CD4-positive, alpha-beta T cell treated with Interleukin-15 for 4 hours (primary cell): Measurements from ENCODE around the gene RNU1-4.
"Not testable (repeated sequence)": the region's sequence is repeated elsewhere in the genome, so short reads cannot be mapped to it uniquely, and the experiment has no call there.

Experiments used
- DNase-seq: peaks from one replicate; pipeline ENCODE4 v3.0.0-alpha.2; 2020; ENCODE audit warnings: low spot score

The RNU1-4 gene

DNA sequence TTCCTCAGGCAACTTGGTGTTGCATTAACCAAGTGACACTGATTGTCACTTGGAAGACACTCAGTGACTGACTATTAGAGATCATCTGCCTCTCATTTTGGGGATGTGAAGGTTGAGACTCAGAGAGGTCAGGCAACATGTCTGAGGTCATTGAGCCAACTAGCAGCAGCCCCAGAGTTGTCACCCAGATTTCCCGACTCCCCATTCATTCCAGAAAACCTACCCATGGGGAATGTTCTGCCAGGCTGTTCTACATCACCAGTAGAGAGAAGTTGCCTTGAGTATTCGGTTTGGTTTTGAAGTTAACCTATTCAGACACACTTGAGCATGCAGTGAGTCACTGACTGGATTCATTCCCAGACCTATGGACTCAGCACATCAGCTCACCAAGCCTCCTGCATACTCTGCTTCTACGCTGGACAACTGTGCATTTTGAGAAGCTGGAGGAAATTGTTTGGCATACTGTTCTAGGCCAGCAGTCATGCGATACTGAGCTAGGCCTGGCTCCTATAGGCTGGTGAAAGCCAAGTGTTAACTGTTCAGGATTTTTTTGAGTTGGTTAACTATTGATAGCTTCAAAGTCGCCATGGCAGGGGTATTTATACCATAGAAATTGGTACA is 29.9 kb downstream of the RNU1-4 start:
- not testable (repeated sequence) for DNase-seq

GRCh38 chr1:16770896-16771446 is 30.7 kb downstream of the RNU1-4 start:
- DNase-seq, result not testable (repeated sequence)

- DNase-seq, result not testable (repeated sequence)
These were observed 32.2 kb downstream of the RNU1-4 start for GRCh38 chr1:16772275-16773204.

DNA sequence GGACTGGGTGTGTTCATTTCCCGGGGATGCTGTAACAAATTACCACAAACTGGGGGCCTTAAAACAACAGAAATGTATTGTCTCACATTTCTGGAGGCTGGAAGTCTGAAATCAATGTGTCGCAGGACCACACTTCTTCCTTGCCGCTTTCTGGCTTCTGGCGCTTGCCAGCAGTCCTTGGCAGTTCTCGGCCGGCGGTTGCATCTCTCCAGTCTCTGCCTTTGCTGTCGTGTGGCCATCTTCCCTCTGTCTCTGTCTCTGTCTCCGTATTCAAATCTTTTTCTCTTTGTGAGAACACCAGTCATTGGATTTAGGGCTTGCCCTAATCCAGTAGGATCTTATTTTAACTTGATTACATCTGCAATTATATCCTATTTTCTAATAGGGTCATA is 32.9 kb downstream of the RNU1-4 start:
- not testable (repeated sequence) for DNase-seq

DNA sequence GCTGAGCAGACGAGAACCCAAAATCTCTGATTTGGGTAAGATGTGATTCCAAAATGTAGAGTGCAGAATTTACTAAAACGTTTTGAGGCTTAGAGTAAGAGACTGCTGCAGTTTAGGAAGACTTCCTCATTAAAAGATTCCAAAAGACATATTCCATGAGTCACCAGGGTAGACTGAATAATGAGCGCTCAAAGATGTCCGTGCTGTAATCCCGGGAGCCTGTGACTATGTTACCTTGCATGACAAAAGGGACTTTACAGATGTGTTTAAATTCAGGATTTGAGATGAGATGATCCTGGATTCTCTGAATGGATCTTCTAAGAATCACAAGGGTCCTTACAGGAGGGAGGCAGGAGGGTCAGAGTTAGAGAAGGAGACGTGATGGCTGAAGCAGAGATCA is 33.4 kb downstream of the RNU1-4 start:
- not testable (repeated sequence) for DNase-seq

- DNase-seq, result not testable (repeated sequence)
These were observed 34.5 kb downstream of the RNU1-4 start for GRCh38 chr1:16774773-16775172.

GRCh38 chr1:16775290-16775689 is 35.0 kb downstream of the RNU1-4 start:
- not testable (repeated sequence) for DNase-seq

DNA sequence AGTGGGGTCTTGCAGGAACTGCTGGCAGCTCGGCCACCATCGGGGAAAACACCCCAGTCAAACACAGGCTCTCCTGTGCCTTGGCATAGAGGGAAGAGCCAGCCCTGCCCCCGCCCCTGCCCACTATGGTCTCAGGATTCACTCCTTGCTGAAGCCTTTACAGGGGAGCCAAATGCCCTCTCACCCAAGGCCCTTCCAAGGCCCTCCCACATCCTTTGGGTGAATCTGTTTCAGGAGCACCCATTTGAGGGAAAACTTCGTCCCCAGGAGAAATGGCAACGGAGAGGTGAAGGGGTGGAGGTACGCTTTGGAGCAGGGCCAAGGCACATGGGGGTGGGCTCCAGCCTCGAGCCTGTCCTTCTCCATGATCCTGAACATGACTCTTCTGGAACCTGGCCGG is 35.9 kb downstream of the RNU1-4 start:
- DNase-seq, result not testable (repeated sequence)

GRCh38 chr1:16776835-16777234 is 36.5 kb downstream of the RNU1-4 start:
- DNase-seq, result not testable (repeated sequence)

DNA sequence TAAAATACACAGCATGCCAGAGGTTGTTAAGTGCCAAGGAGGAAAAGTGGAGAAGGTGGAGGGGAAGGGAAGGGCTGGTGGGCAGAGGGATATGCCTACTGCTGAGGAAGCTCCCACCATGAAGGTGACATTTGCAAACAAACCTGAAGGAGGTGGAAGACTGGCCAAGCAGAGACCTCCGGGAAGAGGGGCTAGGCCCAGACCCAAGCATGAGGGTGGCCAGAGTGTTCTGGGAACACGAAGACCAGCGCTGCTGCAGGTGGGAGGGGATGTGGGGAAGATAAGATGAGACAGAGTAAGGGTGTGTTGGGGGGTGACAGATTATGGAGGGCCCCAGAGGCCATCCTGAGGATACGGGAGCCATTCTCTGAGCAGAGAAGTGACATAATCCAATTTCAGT is 37.5 kb downstream of the RNU1-4 start:
- not testable (repeated sequence) for DNase-seq

DNA sequence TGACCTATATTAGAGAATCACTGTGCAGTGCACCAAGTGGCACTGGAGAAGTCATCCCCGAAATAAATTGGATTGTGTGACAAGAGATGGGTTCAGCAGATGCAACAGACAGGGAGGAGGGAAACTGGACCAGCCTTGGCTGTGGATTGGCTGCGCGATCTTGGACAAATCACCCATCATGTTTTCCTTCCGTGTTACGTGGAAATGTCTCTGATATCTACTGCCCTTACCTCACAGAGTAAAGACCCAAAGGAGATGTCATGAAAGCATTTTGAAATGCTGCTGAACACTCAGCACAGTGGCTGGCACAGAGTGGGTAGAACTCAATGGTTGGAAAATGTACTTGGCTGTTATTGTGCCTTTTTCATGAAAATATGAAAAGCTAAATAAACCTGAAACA is 39.2 kb downstream of the RNU1-4 start:
- not testable (repeated sequence) for DNase-seq

GRCh38 chr1:16781033-16781432 is 40.7 kb downstream of the RNU1-4 start:
- DNase-seq, result not testable (repeated sequence)

- not testable (repeated sequence) for DNase-seq
These were observed 41.3 kb downstream of the RNU1-4 start for GRCh38 chr1:16781625-16782024.

- DNase-seq, result not testable (repeated sequence)
These were observed 44.6 kb downstream of the RNU1-4 start for GRCh38 chr1:16784955-16785354.

GRCh38 chr1:16786362-16786761 is 46.0 kb downstream of the RNU1-4 start:
- not testable (repeated sequence) for DNase-seq

DNA sequence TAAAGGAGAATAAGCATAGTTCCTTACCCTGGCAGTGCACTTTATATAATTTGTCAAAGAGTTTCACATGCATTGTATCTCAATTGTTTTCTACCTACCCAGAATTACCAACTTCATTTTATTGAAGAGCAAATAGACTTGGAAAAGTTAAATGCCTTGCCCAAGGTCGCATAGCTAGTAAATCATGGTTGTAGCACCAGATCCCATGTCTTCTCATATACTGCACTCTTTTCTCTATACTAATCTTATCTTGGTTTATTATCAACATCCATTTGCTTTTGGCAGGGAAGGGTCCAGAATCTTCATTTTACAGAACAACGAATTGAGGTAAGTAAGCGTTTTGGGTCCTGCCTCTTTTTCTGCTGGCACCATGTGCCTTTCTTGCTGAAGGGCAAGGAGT is 46.9 kb downstream of the RNU1-4 start:
- not testable (repeated sequence) for DNase-seq

GRCh38 chr1:16787711-16788110 is 47.4 kb downstream of the RNU1-4 start:
- not testable (repeated sequence) for DNase-seq
